ENCODE measurements around the gene INTS14.

DNA sequence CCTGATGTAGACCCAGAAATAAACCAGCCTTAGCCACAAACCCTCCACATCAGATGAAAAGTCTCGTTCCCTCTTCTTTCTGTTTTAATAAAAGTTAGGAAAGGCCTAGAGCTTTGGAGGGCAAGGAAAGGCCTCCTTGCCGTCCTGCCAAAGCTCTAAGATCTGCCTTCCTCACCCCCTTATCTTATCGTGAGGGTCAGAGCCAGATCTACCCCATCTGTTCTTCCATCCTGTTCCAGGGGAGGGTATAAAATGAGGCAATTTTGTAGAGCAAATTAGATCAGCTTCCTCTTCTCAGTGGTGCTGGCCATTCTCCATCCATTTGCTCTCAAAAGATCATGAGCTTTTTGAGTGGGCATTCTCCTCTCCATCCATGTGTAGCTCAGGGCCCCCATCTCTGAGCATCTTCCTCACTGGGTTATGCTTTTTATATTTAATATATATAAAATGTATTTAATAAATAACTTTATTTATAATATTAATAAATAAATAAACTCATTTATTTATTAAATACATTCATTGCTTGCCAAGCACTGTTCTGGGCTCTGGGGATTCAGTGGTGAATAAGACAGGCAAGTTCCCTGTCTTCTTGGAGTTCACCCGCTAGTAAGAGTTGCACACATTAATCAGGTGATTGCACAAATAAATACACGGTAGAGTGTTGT lies 8.8 kb upstream of the INTS14 start:
- TF ChIP-seq, protein P1, sequence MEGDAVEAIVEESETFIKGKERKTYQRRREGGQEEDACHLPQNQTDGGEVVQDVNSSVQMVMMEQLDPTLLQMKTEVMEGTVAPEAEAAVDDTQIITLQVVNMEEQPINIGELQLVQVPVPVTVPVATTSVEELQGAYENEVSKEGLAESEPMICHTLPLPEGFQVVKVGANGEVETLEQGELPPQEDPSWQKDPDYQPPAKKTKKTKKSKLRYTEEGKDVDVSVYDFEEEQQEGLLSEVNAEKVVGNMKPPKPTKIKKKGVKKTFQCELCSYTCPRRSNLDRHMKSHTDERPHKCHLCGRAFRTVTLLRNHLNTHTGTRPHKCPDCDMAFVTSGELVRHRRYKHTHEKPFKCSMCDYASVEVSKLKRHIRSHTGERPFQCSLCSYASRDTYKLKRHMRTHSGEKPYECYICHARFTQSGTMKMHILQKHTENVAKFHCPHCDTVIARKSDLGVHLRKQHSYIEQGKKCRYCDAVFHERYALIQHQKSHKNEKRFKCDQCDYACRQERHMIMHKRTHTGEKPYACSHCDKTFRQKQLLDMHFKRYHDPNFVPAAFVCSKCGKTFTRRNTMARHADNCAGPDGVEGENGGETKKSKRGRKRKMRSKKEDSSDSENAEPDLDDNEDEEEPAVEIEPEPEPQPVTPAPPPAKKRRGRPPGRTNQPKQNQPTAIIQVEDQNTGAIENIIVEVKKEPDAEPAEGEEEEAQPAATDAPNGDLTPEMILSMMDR (IDR thresholded peaks at IDR 0.05; ENCODE audit: insufficient read depth, low read depth, low read length) = no peak
- TF ChIP-seq EZH2 (IDR thresholded peaks at IDR 0.05; ENCODE audit: insufficient read depth, low read length) = no peak
